PC-9 (cell line): Measurements from ENCODE around the gene WDR27. TPM values are rescaled to one million over a fixed set of nuclear protein-coding genes. Genes with fewer than 3 reads are reported as not detected.

Source experiments
- BruUV-seq: library from RNA; stranded (reverse); fragments of 400-500 nt; replicated peaks from 2 replicates; lab custom pipeline; 2021; lab: Mats Ljungman, UMichigan
- CTCF ChIA-PET: fragments of 300-600 bp; sonication (Branson Sonifier 250); formaldehyde crosslinking; loops from one replicate; lab custom pipeline; 2022; ENCODE audit warnings: antibody characterized with exemption; lab: Charles Lee
- POLR2A ChIA-PET: fragments of 300-600 bp; sonication (Branson Sonifier 250); formaldehyde crosslinking; loops from one replicate; lab custom pipeline; 2022; ENCODE audit warnings: antibody characterized with exemption; ENCODE audit not compliant: unreplicated experiment; lab: Charles Lee
- DNase-seq, 2 experiments: peaks; one replicate each; pipeline versions ENCODE4 v3.0.0 to v3.0.0-alpha.2; 2015 to 2022; ENCODE audit warnings: mixed read lengths in 1 of 2
- H2AFZ ChIP-seq: fragments of 200-600 bp; sonication (generic); 2 replicates; pipeline ENCODE4 v1.8.1; 2017; ENCODE audit warnings: antibody characterized with exemption
- H3F3A ChIP-seq: fragments of 200-600 bp; sonication (generic); 2 replicates; pipeline ENCODE4 v1.8.1; 2017; ENCODE audit warnings: antibody characterized with exemption, mild to moderate bottlenecking, low read depth; ENCODE audit not compliant: insufficient read depth
- H3K27ac ChIP-seq: fragments of 200-600 bp; sonication (generic); 2 replicates; pipeline ENCODE4 v1.6.1; 2016; ENCODE audit warnings: mixed run types
- H3K27me3 ChIP-seq: fragments of 200-600 bp; sonication (generic); 2 replicates; pipeline ENCODE4 v1.6.1; 2016; ENCODE audit warnings: low read depth, mixed run types; ENCODE audit not compliant: insufficient read depth
- H3K36me3 ChIP-seq: fragments of 200-600 bp; sonication (generic); 2 replicates; pipeline ENCODE4 v1.6.1; 2016; ENCODE audit warnings: low read depth, mixed run types
- H3K4me1 ChIP-seq: fragments of 200-600 bp; sonication (generic); replicated peaks from 2 replicates; pipeline ENCODE4 v1.6.1; 2016; ENCODE audit warnings: mixed run types; ENCODE audit not compliant: insufficient read depth
- H3K4me2 ChIP-seq: fragments of 200-600 bp; sonication (generic); 2 replicates; pipeline ENCODE4 v1.6.1; 2017; ENCODE audit warnings: mixed run types
- H3K4me3 ChIP-seq: fragments of 200-600 bp; sonication (generic); 2 replicates; pipeline ENCODE4 v1.6.1; 2016; ENCODE audit warnings: mixed run types
- H3K79me2 ChIP-seq: fragments of 200-600 bp; sonication (generic); 2 replicates; pipeline ENCODE4 v1.6.1; 2017; ENCODE audit warnings: low read depth, mixed run types
- H3K9me2 ChIP-seq: fragments of 200-600 bp; sonication (generic); 2 replicates; pipeline ENCODE4 v1.8.1; 2017; ENCODE audit warnings: mild to moderate bottlenecking; ENCODE audit not compliant: insufficient read depth
- H3K9me3 ChIP-seq: fragments of 200-600 bp; sonication (generic); 2 replicates; pipeline ENCODE4 v1.8.1; 2016; ENCODE audit warnings: low read depth; ENCODE audit not compliant: insufficient read depth
- H4K20me1 ChIP-seq: fragments of 200-600 bp; sonication (generic); 2 replicates; pipeline ENCODE4 v1.8.1; 2017; ENCODE audit not compliant: insufficient read depth
- CTCF ChIP-seq: fragments of 200-600 bp; sonication (generic); conservative IDR thresholded peaks from 2 replicates; pipeline ENCODE4 v1.6.1; 2017; ENCODE audit warnings: mixed run types, antibody characterized with exemption, mild to moderate bottlenecking, moderate library complexity
- EZH2 ChIP-seq: fragments of 200-600 bp; sonication (generic); IDR thresholded peaks from 2 replicates; pipeline ENCODE4 v1.8.0; 2017; ENCODE audit warnings: antibody characterized with exemption, low read depth
- intact Hi-C: fragments of 100-400 bp; cut with micrococcal nuclease; formaldehyde crosslinking; loops from one replicate; pipeline ENCODE4 v1.10.0; 2022; ENCODE audit not compliant: unreplicated experiment
- total RNA-seq: library from RNA; stranded (reverse); gene quantifications from 2 replicates; pipeline ENCODE4 v1.2.3, GENCODE V29; 2021

Gene WDR27
- total RNA-seq, 1 experiment from 2014 or later = 54.2 TPM

GRCh38 chr6:169452869-169453620 is 248.8 kb downstream of the WDR27 start:
- Histone ChIP-seq H2AFZ (no peak overlapping the region), H3F3A (no peaks in the 10 kb centered on the region), H3K4me2 (peak overlapping the region; percentile 74; the same call in 1 of the 2 replicates), H3K27me3 (no peaks in the 10 kb centered on the region), H3K36me3 (no peaks in the 10 kb centered on the region), H4K20me1 (no peaks in the 10 kb centered on the region), H3K79me2 (no peaks in the 10 kb centered on the region), H3K9me2 (no peaks in the 10 kb centered on the region), H3K9me3 (no peaks in the 10 kb centered on the region), H3K4me1 (no peaks in the 10 kb centered on the region), H3K27ac (no peak overlapping the region), H3K4me3 (no peak overlapping the region)
- TF ChIP-seq CTCF = no peak
- TF ChIP-seq EZH2 = no peak
- ChIA-PET POLR2A (no interaction called here), CTCF (interaction anchor here (0.7 kb wide), 1 partner anchor 167 kb away, joined by 3 read pairs; no protein-coding TSS in a partner anchor)
- no TSS peak for BruUV-seq
- no peak for DNase-seq
- intact Hi-C loops = loop anchor here (10.0 kb wide), 1 partner anchor 252 kb away; the partner anchor contains the start of genes C6orf120 and WDR27

GRCh38 chr6:169452117-169452868 is 249.5 kb downstream of the WDR27 start:
- TF ChIP-seq EZH2 = no peak
- no peak for TF ChIP-seq CTCF
- Histone ChIP-seq H3K4me3 (peak overlapping the region; percentile 55; the same call in 1 of the 2 replicates), H3K27me3 (no peaks in the 10 kb centered on the region), H2AFZ (peak overlapping the region; percentile 74), H3F3A (no peaks in the 10 kb centered on the region), H3K36me3 (no peaks in the 10 kb centered on the region), H3K4me2 (peak overlapping the region; percentile 74), H3K9me3 (no peaks in the 10 kb centered on the region), H3K4me1 (no peaks in the 10 kb centered on the region), H4K20me1 (no peaks in the 10 kb centered on the region), H3K9me2 (no peaks in the 10 kb centered on the region), H3K79me2 (no peaks in the 10 kb centered on the region), H3K27ac (no peak overlapping the region)
- BruUV-seq = no TSS peak
- ChIA-PET POLR2A (no interaction called here), CTCF (interaction anchor here (0.6 to 0.7 kb wide), 2 partner anchors 37 to 168 kb away, joined by 3 read pairs; no protein-coding TSS in a partner anchor)
- intact Hi-C loops = loop anchor here (10.0 kb wide), 1 partner anchor 253 kb away; the partner anchor contains the start of genes C6orf120 and WDR27
- peak; percentile 52 to 70 for DNase-seq

- BruUV-seq = no TSS peak
These were observed 250.6 kb downstream of the WDR27 start for GRCh38 chr6:169451065-169451838.

More at GRCh38 chr6:169451065-169451838, 250.6 kb downstream of the WDR27 start:
- H3K9me2 ChIP-seq = no peaks in the 10 kb centered on the region
- H4K20me1 ChIP-seq = no peaks in the 10 kb centered on the region
- ChIA-PET CTCF (interaction anchor here (0.6 kb wide), 1 partner anchor 36 kb away, joined by 3 read pairs; no protein-coding TSS in a partner anchor), POLR2A (no interaction called here)
- H3K27ac ChIP-seq = no peak overlapping the region
- TF ChIP-seq EZH2 (no peak), CTCF (no peak)
- H3K27me3 ChIP-seq = no peaks in the 10 kb centered on the region
- intact Hi-C loops = loop anchor here (10.0 kb wide), 1 partner anchor 254 kb away; the partner anchor contains the start of genes C6orf120 and WDR27
- peak overlapping the region; percentile 74 for H3K4me2 ChIP-seq
- no peaks in the 10 kb centered on the region for H3F3A ChIP-seq
- no peaks in the 10 kb centered on the region for H3K9me3 ChIP-seq
- H3K4me3 ChIP-seq = peak overlapping the region; percentile 55; the same call in 1 of the 2 replicates
- H3K36me3 ChIP-seq = no peaks in the 10 kb centered on the region
- no peaks in the 10 kb centered on the region for H3K79me2 ChIP-seq
- no peak for DNase-seq
- no peaks in the 10 kb centered on the region for H3K4me1 ChIP-seq
- H2AFZ ChIP-seq = no peak overlapping the region
